ENCODE data around the gene TUBB.

GRCh38 chr6:30759575-30760239 lies 39.6 kb downstream of the TUBB start:
- TF ChIP-seq CTCF (IDR thresholded peaks at IDR 0.05) (no peak), POLR2A (IDR thresholded peaks at IDR 0.05) (no peak)

Measured in esophagus squamous epithelium (tissue), 4 donors.